Esophagus squamous epithelium (tissue), 4 donors: ENCODE data around the gene SEMA3F.

Experiments
- POLR2A ChIP-seq, 4 donors: fragments of 450-650 bp; IDR thresholded peaks; one replicate each; pipeline ENCODE4 v1.6.1; 2017; ENCODE audit warnings: antibody characterized with exemption in 4 of 4, mild to moderate bottlenecking in 4 of 4, moderate library complexity in 3 of 4
- TF ChIP-seq, protein P1 (sequence below), 6 experiments: fragments of 450-650 bp in 4 of 6; fragments of 200-600 bp in 2 of 6; sonication (generic) in 2 of 6; IDR thresholded peaks; one replicate each; pipeline ENCODE4 v1.5.1; 2016 to 2019; ENCODE audit warnings: antibody characterized with exemption in 6 of 6, mild to moderate bottlenecking in 4 of 6, moderate library complexity in 4 of 6

DNA sequence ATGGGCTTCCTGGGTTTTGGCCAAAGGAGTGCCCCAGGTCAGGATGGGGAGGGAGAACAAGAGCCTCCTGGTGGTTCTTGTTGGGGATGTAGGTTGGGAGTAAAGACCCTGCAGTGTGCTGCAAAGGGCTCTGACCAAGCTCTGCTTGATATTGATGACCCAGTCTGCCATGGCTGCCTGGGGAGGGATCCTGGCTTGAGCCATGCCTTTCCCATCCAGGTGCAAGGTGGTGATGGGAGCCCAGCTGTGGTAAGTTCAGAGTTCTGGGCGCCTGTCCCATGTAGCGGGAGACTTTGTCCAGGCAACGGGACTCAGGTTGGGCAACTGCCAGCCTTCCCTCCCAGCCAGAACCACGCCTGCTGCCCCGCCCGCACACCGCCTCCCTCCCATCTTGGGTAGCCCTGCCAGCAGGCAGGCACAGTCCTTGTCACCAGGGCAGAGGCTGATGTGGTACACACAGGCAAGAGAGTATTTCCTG, 83.5 kb downstream of the SEMA3F start:
- TF ChIP-seq, protein P1, sequence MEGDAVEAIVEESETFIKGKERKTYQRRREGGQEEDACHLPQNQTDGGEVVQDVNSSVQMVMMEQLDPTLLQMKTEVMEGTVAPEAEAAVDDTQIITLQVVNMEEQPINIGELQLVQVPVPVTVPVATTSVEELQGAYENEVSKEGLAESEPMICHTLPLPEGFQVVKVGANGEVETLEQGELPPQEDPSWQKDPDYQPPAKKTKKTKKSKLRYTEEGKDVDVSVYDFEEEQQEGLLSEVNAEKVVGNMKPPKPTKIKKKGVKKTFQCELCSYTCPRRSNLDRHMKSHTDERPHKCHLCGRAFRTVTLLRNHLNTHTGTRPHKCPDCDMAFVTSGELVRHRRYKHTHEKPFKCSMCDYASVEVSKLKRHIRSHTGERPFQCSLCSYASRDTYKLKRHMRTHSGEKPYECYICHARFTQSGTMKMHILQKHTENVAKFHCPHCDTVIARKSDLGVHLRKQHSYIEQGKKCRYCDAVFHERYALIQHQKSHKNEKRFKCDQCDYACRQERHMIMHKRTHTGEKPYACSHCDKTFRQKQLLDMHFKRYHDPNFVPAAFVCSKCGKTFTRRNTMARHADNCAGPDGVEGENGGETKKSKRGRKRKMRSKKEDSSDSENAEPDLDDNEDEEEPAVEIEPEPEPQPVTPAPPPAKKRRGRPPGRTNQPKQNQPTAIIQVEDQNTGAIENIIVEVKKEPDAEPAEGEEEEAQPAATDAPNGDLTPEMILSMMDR (IDR thresholded peaks at IDR 0.05) = no peak
- peak in 1 of 4 donors; percentile 14 for TF ChIP-seq POLR2A (IDR thresholded peaks at IDR 0.05)
